HCT116 (cell line): ENCODE results near the gene LRRN2.

Experiments used
- CTCF ChIP-seq, 3 experiments: fragments of 200-600 bp in 1 of 3; sonication (generic) in 1 of 3; IDR thresholded peaks in 2 of 3; conservative IDR thresholded peaks in 1 of 3; 2 replicates each; pipeline ENCODE4 v1.5.1; 2012 to 2017; ENCODE audit warnings: low read depth in 2 of 3, low read length in 2 of 3, antibody characterized with exemption in 1 of 3, borderline replicate concordance in 1 of 3, control low read depth in 1 of 3, mild to moderate bottlenecking in 1 of 3, mixed read lengths in 1 of 3, mixed run types in 1 of 3, moderate library complexity in 1 of 3; ENCODE audit not compliant: insufficient read depth in 1 of 3
- JUND ChIP-seq: IDR thresholded peaks from 2 replicates; pipeline ENCODE4 v1.6.1; 2012
- POLR2A ChIP-seq: IDR thresholded peaks from 2 replicates; pipeline ENCODE4 v1.7.0; 2011; ENCODE audit warnings: borderline replicate concordance; ENCODE audit not compliant: insufficient read depth, insufficient read length; ENCODE audit errors: extremely low read depth
- SIN3A ChIP-seq: IDR thresholded peaks from 2 replicates; pipeline ENCODE4 v1.6.1; 2012; ENCODE audit warnings: low read depth
- TF ChIP-seq, protein P1 (sequence below): IDR thresholded peaks from 2 replicates; pipeline ENCODE4 v1.6.1; 2011; ENCODE audit warnings: mild to moderate bottlenecking, low read length, moderate library complexity; ENCODE audit not compliant: insufficient replicate concordance; ENCODE audit errors: extremely low read depth

GRCh38 chr1:204706838-204707509 lies 21.4 kb upstream of the LRRN2 start:
- TF ChIP-seq SIN3A (no peak), CTCF (IDR thresholded peaks at IDR 0.05 in 2 of 3, conservative IDR thresholded peaks at IDR 0.05 in 1 of 3; ENCODE audit: borderline replicate concordance in 1 of 3, insufficient read depth in 1 of 3, low read depth in 2 of 3, low read length in 2 of 3) (no peak), JUND (no peak), POLR2A (no peak)
- TF ChIP-seq, protein P1, sequence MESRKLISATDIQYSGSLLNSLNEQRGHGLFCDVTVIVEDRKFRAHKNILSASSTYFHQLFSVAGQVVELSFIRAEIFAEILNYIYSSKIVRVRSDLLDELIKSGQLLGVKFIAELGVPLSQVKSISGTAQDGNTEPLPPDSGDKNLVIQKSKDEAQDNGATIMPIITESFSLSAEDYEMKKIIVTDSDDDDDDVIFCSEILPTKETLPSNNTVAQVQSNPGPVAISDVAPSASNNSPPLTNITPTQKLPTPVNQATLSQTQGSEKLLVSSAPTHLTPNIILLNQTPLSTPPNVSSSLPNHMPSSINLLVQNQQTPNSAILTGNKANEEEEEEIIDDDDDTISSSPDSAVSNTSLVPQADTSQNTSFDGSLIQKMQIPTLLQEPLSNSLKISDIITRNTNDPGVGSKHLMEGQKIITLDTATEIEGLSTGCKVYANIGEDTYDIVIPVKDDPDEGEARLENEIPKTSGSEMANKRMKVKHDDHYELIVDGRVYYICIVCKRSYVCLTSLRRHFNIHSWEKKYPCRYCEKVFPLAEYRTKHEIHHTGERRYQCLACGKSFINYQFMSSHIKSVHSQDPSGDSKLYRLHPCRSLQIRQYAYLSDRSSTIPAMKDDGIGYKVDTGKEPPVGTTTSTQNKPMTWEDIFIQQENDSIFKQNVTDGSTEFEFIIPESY, result no peak
